Transverse colon (tissue), 4 donors: ENCODE measurements around the gene CLDN14. TPM values are rescaled to one million over a fixed set of nuclear protein-coding genes. Genes with fewer than 3 reads are reported as not detected.

Experiments
- DNase-seq: peaks from one replicate; pipeline ENCODE4 v3.0.0-alpha.2; 2019
- H3K27ac ChIP-seq, 4 donors: fragments of 200-600 bp; sonication (generic); 2 replicates each; pipeline ENCODE4 v1.5.1; 2016 to 2018; ENCODE audit warnings: inconsistent platforms in 4 of 4
- H3K27me3 ChIP-seq: fragments of 200-600 bp; sonication (generic); 2 replicates; pipeline ENCODE4 v1.5.1; 2017; ENCODE audit warnings: inconsistent platforms
- H3K36me3 ChIP-seq, 4 donors: fragments of 200-600 bp; sonication (generic); 2 replicates each; pipeline ENCODE4 v1.5.1; 2017 to 2019; ENCODE audit warnings: inconsistent platforms in 4 of 4
- H3K4me1 ChIP-seq, 4 donors: fragments of 200-600 bp; sonication (generic); 2 replicates each; pipeline ENCODE4 v1.5.1; 2017 to 2020; ENCODE audit warnings: inconsistent platforms in 4 of 4
- H3K4me3 ChIP-seq, 4 donors: fragments of 200-600 bp; sonication (generic); 1 replicate in 1 of 4; 2 replicates in 3 of 4; pipeline versions ENCODE4 v1.5.1 to v1.6.1; 2017 to 2019; ENCODE audit warnings: inconsistent platforms in 4 of 4
- H3K9me3 ChIP-seq, 2 donors: fragments of 200-600 bp; sonication (generic); 2 replicates each; pipeline ENCODE4 v1.5.1; 2017 to 2019; ENCODE audit warnings: inconsistent platforms in 2 of 2
- EP300 ChIP-seq: sonication (generic); formaldehyde crosslinking; IDR thresholded peaks from one replicate; pipeline ENCODE4 v1.6.1; 2017; ENCODE audit warnings: antibody characterized with exemption, low read depth
- POLR2A ChIP-seq: fragments of 450-650 bp; IDR thresholded peaks from one replicate; pipeline ENCODE4 v1.6.1; 2016; ENCODE audit warnings: antibody characterized with exemption, mild to moderate bottlenecking, moderate library complexity
- POLR2AphosphoS5 ChIP-seq, 3 donors: sonication (generic); formaldehyde crosslinking; IDR thresholded peaks; one replicate each; pipeline ENCODE4 v1.6.1; 2016; ENCODE audit warnings: antibody characterized with exemption in 3 of 3
- WGBS, 2 donors: methylation state at CpG; one replicate each; pipeline ENCODE4 v1.1.5; 2018; ENCODE audit warnings: low coverage in 1 of 2; 5-methylcytosine and 5-hydroxymethylcytosine counted together
- in situ Hi-C, 4 donors: fragments of 200-750 bp; cut with MboI; loops; one replicate each; pipeline versions ENCODE4 v1.15.0 to v1.15.1; 2017; ENCODE audit warnings: low sequenced_read_pairs in 3 of 4, low pct_ligation_motif_present in 1 of 4, low pct_unique_long_range_greater_than_20kb in 1 of 4
- intact Hi-C: fragments of 100-400 bp; cut with DNase I; formaldehyde crosslinking; loops from one replicate; pipeline ENCODE4 v1.15.1; 2023; ENCODE audit warnings: low total_unique reads
- total RNA-seq, 4 donors: library from RNA; depleted of rRNA; stranded (reverse); fragments of >200 nt; gene quantifications; one replicate each; pipeline ENCODE4 v1.1.0, GENCODE V29; 2016
- TF ChIP-seq, protein P1 (sequence below), 5 experiments: fragments of 200-600 bp in 3 of 5; fragments of 450-650 bp in 2 of 5; sonication (generic) in 3 of 5; IDR thresholded peaks; 1 replicate in 2 of 5; 2 replicates in 3 of 5; pipeline ENCODE4 v1.5.1; 2016 to 2017; ENCODE audit warnings: antibody characterized with exemption in 5 of 5, inconsistent platforms in 3 of 5, mild to moderate bottlenecking in 2 of 5, moderate library complexity in 1 of 5

CLDN14 gene, protein sequence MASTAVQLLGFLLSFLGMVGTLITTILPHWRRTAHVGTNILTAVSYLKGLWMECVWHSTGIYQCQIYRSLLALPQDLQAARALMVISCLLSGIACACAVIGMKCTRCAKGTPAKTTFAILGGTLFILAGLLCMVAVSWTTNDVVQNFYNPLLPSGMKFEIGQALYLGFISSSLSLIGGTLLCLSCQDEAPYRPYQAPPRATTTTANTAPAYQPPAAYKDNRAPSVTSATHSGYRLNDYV
- total RNA-seq, result not detected

DNA sequence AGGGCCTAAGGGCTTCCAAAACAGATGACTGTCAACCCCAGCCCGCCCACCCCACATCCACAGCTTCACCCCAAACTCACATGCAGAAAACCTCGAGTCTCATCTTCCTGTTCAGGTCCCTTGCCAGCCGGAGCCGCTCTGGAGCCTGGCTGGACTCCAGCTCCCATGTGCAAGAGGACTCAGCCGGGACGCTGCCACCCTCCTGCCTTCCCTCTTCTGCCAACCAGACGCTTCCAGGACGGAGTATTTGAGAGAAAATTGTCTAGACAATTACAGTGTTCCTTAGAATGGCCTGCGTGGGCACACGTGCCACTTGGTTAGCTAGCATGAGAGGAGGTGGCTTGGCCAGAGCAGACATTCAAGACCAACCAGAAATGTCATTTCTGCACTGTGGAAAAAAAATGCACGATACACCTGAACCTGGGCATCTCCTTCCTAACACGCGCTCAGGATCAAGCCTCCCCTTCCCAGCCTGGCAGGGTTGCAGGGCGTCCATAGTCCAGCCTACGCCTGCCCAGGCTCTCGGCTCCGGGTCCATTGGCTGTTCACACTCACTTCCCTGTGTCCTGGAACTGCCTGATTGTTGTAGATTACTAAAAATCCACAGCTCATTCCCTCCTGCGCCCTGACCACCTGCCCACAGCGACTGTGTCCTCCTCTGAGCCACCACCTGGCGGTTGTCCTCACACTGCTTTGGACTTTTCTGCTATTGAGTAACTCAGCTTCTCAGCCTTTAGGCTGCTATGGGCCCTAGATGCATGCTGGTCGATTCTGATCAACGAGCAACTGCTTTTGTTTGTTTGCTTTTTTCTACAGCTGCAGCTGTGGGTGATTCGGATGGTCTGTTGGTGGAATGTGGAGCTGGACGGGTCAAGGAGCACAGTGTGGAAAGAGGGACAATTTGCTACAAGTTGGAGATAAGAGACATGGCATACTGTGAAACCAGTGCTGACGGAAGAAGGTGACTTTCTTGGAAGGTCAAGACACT, at the start of gene CLDN14:
TSS of gene CLDN14 (minus strand) at position 708 of the 988 bp plus-strand sequence. CDS start 18,427 bp downstream, outside the sequence.
- DNase-seq, result no peak
- Histone ChIP-seq H3K4me1 (no peaks in the 10 kb centered on the region), H3K36me3 (no peaks in the 10 kb centered on the region), H3K27me3 (no peaks in the 10 kb centered on the region), H3K27ac (no peak within 1 kb of the TSS), H3K9me3 (no peaks in the 10 kb centered on the region), H3K4me3 (no peak within 1 kb of the TSS)
- TF ChIP-seq POLR2A, result no peak
- TF ChIP-seq POLR2AphosphoS5 (IDR thresholded peaks at IDR 0.05), result no peak
- TF ChIP-seq EP300, result no peak
- TF ChIP-seq, protein P1, sequence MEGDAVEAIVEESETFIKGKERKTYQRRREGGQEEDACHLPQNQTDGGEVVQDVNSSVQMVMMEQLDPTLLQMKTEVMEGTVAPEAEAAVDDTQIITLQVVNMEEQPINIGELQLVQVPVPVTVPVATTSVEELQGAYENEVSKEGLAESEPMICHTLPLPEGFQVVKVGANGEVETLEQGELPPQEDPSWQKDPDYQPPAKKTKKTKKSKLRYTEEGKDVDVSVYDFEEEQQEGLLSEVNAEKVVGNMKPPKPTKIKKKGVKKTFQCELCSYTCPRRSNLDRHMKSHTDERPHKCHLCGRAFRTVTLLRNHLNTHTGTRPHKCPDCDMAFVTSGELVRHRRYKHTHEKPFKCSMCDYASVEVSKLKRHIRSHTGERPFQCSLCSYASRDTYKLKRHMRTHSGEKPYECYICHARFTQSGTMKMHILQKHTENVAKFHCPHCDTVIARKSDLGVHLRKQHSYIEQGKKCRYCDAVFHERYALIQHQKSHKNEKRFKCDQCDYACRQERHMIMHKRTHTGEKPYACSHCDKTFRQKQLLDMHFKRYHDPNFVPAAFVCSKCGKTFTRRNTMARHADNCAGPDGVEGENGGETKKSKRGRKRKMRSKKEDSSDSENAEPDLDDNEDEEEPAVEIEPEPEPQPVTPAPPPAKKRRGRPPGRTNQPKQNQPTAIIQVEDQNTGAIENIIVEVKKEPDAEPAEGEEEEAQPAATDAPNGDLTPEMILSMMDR (IDR thresholded peaks at IDR 0.05), result no peak
- WGBS, 2 donors, result 84 to 100% methylated on average over 1 to 25 of the region's 25 CpGs
- intact Hi-C loops, result no loop called here
- in situ Hi-C loops, result no loop called here

DNA sequence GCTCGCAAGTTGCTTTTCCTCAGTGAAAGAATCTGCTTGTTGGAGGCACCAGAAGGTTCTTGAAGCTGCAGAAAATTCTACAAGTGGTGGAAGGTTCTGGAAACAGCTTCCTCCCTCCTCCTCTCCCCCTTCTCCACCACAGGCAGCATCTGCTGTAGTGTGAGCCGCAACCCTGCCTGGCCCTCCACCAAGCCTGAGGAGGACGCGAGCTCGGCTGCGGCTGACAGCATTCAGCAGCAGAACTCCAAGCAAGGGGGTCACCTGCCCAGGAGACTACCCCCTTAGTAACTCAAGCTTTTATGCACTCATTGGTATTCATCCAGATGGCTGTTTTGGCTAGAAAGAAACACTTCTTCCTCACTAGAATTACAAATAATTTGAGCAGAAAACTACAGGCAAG, 48.8 kb upstream of the CLDN14 start:
- intact Hi-C loops, result no loop called here
- Histone ChIP-seq H3K27ac (no peak overlapping the region), H3K9me3 (no peaks in the 10 kb centered on the region), H3K4me3 (no peak overlapping the region), H3K4me1 (no peaks in the 10 kb centered on the region), H3K27me3 (peaks cover 37% of the 10 kb centered on the region), H3K36me3 (no peaks in the 10 kb centered on the region)
- in situ Hi-C loops, result no loop called here
- no peak for DNase-seq
- 87 to 92% methylated on average over 5 to 6 of the region's 6 CpGs for WGBS, 2 donors
- no peak for TF ChIP-seq POLR2A
- TF ChIP-seq EP300, result no peak
- TF ChIP-seq POLR2AphosphoS5 (IDR thresholded peaks at IDR 0.05), result no peak
- TF ChIP-seq, protein P1 (IDR thresholded peaks at IDR 0.05), result no peak

- intact Hi-C loops (no loop called here), in situ Hi-C loops (no loop called here)
- H3K27me3 ChIP-seq, result peaks cover 41% of the 10 kb centered on the region
- no peak for DNase-seq
- H3K9me3 ChIP-seq, result no peaks in the 10 kb centered on the region
- H3K27ac ChIP-seq, result no peak overlapping the region
- H3K4me3 ChIP-seq, result no peak overlapping the region
- H3K36me3 ChIP-seq, result no peaks in the 10 kb centered on the region
- H3K4me1 ChIP-seq, result no peaks in the 10 kb centered on the region
- TF ChIP-seq POLR2AphosphoS5 (IDR thresholded peaks at IDR 0.05) (no peak), EP300 (no peak), POLR2A (no peak)
- TF ChIP-seq, protein P1 (IDR thresholded peaks at IDR 0.05), result no peak
- 82 to 83% methylated on average over 5 to 6 of the region's 6 CpGs for WGBS, 2 donors
Measured at GRCh38 chr21:36527317-36527716, 47.4 kb upstream of the CLDN14 start.

DNA sequence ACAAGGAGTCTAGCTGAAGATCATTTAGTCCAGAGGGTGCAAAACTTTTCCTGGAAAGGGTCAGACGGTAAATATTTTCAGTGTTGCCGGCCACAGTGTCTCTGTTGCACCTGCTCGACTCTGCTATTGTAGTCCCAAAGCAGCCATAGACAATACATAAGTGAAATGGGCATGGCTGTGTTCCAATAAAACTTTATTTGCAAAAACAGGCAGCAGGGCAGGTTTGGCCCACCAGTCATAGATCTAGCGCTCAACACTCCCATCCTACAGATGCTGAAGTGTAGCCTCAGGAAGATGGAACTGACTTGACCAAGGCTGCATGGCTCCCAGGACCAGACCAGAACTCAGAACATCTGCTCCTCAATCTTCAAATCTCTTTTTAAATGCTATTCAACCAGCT, 46.2 kb upstream of the CLDN14 start:
- DNase-seq, result no peak
- Histone ChIP-seq H3K27me3 (peaks cover 45% of the 10 kb centered on the region), H3K36me3 (no peaks in the 10 kb centered on the region), H3K4me1 (no peaks in the 10 kb centered on the region), H3K9me3 (no peaks in the 10 kb centered on the region), H3K27ac (no peak overlapping the region), H3K4me3 (no peak overlapping the region)
- in situ Hi-C loops (no loop called here), intact Hi-C loops (no loop called here)
- WGBS, 2 donors, result 91 to 100% methylated on average over 1 to 4 of the region's 4 CpGs
- TF ChIP-seq POLR2A, result no peak
- no peak for TF ChIP-seq POLR2AphosphoS5 (IDR thresholded peaks at IDR 0.05)
- TF ChIP-seq, protein P1 (IDR thresholded peaks at IDR 0.05), result no peak
- no peak for TF ChIP-seq EP300
